AG04449 (cell line): Measurements from ENCODE around the gene TRPV4.

Experiments used
- CTCF ChIA-PET: fragments of 350-600 bp; formaldehyde crosslinking; extraction: SDS; loops from one replicate; lab custom pipeline; 2021; ENCODE audit warnings: antibody characterized with exemption; lab: Yijun Ruan, JAX
- POLR2A ChIA-PET: fragments of 400-600, 350-600 bp; formaldehyde crosslinking; extraction: SDS; loops from one replicate; lab custom pipeline; 2020; ENCODE audit warnings: antibody characterized with exemption, inconsistent platforms; lab: Yijun Ruan, JAX
- DNase-seq: peaks from one replicate; pipeline ENCODE4 v3.0.0-alpha.2; 2010; ENCODE audit warnings: low read depth, low spot score
- H3K4me3 ChIP-seq: 2 replicates; pipeline ENCODE4 v1.5.1; 2011; ENCODE audit warnings: low read depth, mild to moderate bottlenecking, control low read depth, low read length
- CTCF ChIP-seq: IDR thresholded peaks from one replicate; pipeline ENCODE4 v1.5.1; 2011; ENCODE audit warnings: mild to moderate bottlenecking, moderate library complexity, low read length, control low read depth, inconsistent platforms; ENCODE audit not compliant: insufficient read depth; ENCODE audit errors: missing control alignments

The TRPV4 gene

GRCh38 chr12:109738878-109739665, 94.1 kb downstream of the TRPV4 start:
- CTCF ChIA-PET: interaction anchor here (1.2 to 1.6 kb wide), 2 partner anchors 141 to 142 kb away, joined by 4 to 6 read pairs; no protein-coding TSS in a partner anchor
- POLR2A ChIA-PET: no interaction called here
- DNase-seq: no peak
- TF ChIP-seq CTCF: no peak
- H3K4me3 ChIP-seq: no peak overlapping the region

DNA sequence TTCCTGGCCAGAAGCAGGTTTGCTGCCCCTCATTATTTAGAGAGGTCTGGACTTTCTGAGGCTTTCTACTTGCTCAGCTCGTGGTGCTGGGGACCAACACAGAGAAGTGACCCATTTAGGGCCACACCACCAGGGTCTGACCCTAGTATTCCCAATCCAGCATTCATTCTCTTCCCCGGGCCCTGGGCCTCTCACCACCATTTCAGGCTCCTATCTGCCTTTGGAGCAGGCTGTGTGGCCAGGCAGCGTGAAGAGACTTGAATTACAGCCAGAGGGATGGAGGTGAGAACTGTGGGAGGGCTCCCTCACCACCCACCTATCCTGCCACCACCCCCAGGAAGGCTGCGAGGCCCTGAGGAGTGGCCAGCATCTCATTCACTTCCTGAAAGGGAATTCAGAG, 95.0 kb downstream of the TRPV4 start:
- no peak for DNase-seq
- TF ChIP-seq CTCF: no peak
- H3K4me3 ChIP-seq: no peak overlapping the region
- ChIA-PET CTCF (interaction anchor here (1.6 kb wide), 1 partner anchor 141 kb away, joined by 6 read pairs; no protein-coding TSS in a partner anchor), POLR2A (no interaction called here)

DNA sequence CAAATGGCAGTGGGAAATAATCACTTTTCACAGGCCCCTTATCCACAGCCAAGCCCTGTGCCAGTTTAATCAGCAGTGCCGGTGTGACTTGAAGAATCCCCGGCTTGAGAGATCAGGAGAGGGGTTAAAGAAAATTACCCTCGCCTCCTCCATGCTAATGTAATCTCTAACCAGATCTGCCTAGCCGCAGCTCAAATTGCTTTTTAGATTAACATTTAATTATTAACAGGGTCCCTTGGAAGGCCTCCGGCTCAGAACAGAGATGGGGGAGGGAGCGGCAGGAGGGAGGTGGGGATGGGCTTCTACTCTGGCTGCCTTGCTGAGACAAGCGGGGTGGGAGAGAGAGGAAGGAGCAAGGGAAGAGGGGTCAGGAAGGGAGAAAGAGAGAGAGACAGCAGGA, 95.6 kb downstream of the TRPV4 start:
- TF ChIP-seq CTCF: no peak
- ChIA-PET POLR2A (no interaction called here), CTCF (interaction anchor here (1.6 kb wide), 1 partner anchor 140 kb away, joined by 6 read pairs; no protein-coding TSS in a partner anchor)
- no peak overlapping the region for H3K4me3 ChIP-seq
- DNase-seq: no peak

DNA sequence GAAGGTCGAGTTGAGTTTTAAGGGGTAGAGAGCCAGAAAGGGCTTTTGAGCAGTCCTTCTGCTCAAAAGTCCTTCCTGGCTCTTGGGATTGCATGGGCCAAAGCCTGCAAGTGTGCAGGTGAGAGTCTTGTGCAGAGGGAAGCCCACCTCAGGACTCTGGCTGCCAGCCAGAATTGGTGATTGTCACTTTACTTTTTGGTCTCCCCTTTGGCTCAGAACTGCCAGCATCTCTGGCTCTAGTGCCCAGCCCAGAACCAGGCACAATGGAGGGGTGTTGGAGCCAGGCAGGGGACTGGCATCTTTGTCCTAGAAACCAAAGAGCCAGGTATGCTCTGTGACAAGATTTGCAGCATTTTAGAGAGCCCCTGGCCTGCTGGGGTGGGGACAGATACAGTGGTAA, 96.1 kb downstream of the TRPV4 start:
- DNase-seq: no peak
- POLR2A ChIA-PET: no interaction called here
- CTCF ChIA-PET: no interaction called here
- no peak overlapping the region for H3K4me3 ChIP-seq
- no peak for TF ChIP-seq CTCF

DNA sequence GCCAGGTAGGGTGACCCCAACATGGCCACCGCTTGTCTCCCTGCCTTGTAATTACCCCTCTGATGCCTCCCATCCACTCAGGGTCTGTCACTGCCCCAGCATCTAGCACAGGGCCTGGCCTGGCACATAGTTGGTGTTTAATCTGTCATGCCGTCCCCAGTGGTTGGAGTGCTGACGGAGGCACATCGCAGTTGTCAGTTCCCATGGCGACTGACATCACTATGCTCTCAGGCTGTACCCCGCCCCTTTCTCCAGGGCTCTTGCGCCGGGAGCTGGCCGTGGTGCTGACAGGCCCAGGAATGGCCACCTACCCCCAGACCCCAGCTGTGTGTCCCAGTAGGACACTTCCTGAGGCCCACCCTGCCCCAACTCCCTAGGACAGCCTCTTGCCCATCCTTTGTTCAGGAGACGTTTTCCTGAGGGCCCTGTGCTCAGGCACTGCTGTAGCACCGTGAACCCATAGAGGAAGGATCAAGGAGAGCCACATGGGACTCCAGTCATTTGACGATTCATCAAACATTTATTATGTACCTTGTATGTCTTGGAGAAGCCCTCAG, 96.6 kb downstream of the TRPV4 start:
- no peak for DNase-seq
- H3K4me3 ChIP-seq: no peak overlapping the region
- ChIA-PET POLR2A (no interaction called here), CTCF (no interaction called here)
- no peak for TF ChIP-seq CTCF

GRCh38 chr12:109735825-109736551, 97.2 kb downstream of the TRPV4 start:
- ChIA-PET CTCF (no interaction called here), POLR2A (no interaction called here)
- no peak overlapping the region for H3K4me3 ChIP-seq
- TF ChIP-seq CTCF: no peak
- DNase-seq: no peak
